GM21786 (cell line): ENCODE results near the gene ST6GALNAC5.
"Not testable (repeated sequence)": the region's sequence is repeated elsewhere in the genome, so short reads cannot be mapped to it uniquely, and the experiment has no call there.

Experiments used
- ATAC-seq: cut with Tn5 transposase; IDR thresholded peaks from one replicate; pipeline ENCODE4 v1.9.1; 2021; ENCODE audit not compliant: unreplicated experiment

Gene ST6GALNAC5

GRCh38 chr1:76865696-76866286 is 1.5 kb upstream of the ST6GALNAC5 start:
- ATAC-seq = no peak

- ATAC-seq = no peak
Observed at GRCh38 chr1:76866566-76866965, 714 bp upstream of the ST6GALNAC5 start.

GRCh38 chr1:76868154-76868882 is 1.0 kb downstream of the ST6GALNAC5 start:
- ATAC-seq = peak; percentile 44

GRCh38 chr1:76868916-76869315 is 1.6 kb downstream of the ST6GALNAC5 start:
- ATAC-seq = no peak

GRCh38 chr1:76870037-76870436 is 2.8 kb downstream of the ST6GALNAC5 start:
- no peak for ATAC-seq

GRCh38 chr1:76871355-76871974 is 4.2 kb downstream of the ST6GALNAC5 start:
- ATAC-seq = peak; percentile 88

- no peak for ATAC-seq
Observed at GRCh38 chr1:76872944-76873343, 5.7 kb downstream of the ST6GALNAC5 start.

GRCh38 chr1:76876655-76877395 is 9.5 kb downstream of the ST6GALNAC5 start:
- no peak for ATAC-seq

- not testable (repeated sequence) for ATAC-seq
Observed at GRCh38 chr1:76879014-76879413, 11.7 kb downstream of the ST6GALNAC5 start.

- no peak for ATAC-seq
Observed at GRCh38 chr1:76881762-76882161, 14.5 kb downstream of the ST6GALNAC5 start.

- ATAC-seq = no peak
Observed at GRCh38 chr1:76891931-76892622, 24.8 kb downstream of the ST6GALNAC5 start.

- ATAC-seq = no peak
Observed at GRCh38 chr1:76892675-76893074, 25.4 kb downstream of the ST6GALNAC5 start.

- ATAC-seq = peak; percentile 93
Observed at GRCh38 chr1:76901158-76901767, 34.0 kb downstream of the ST6GALNAC5 start.

- no peak for ATAC-seq
Observed at GRCh38 chr1:76905876-76906595, 38.8 kb downstream of the ST6GALNAC5 start.

GRCh38 chr1:76909311-76909710 is 42.0 kb downstream of the ST6GALNAC5 start:
- ATAC-seq = no peak

- ATAC-seq = no peak
Observed at GRCh38 chr1:76919085-76919484, 51.8 kb downstream of the ST6GALNAC5 start.

- no peak for ATAC-seq
Observed at GRCh38 chr1:76921590-76921989, 54.3 kb downstream of the ST6GALNAC5 start.

- no peak for ATAC-seq
Observed at GRCh38 chr1:76925825-76926224, 58.5 kb downstream of the ST6GALNAC5 start.

GRCh38 chr1:76928522-76928921 is 61.2 kb downstream of the ST6GALNAC5 start:
- ATAC-seq = no peak

GRCh38 chr1:76929136-76929535 is 61.9 kb downstream of the ST6GALNAC5 start:
- no peak for ATAC-seq
